H9 (cell line): ENCODE data around the gene CCDC170. TPM values are rescaled to one million over a fixed set of nuclear protein-coding genes. Genes with fewer than 3 reads are reported as not detected.

Experiments
- DNase-seq: peaks from one replicate; pipeline ENCODE4 v3.0.0-alpha.2; 2017
- H2AFZ ChIP-seq: one replicate; pipeline ENCODE4 v1.6.1; 2013; ENCODE audit warnings: mild to moderate bottlenecking, low read length, control low read depth, moderate library complexity
- H2AK5ac ChIP-seq: 2 replicates; pipeline ENCODE4 v1.6.1; 2013; ENCODE audit warnings: low read length, control low read depth, mixed read lengths; ENCODE audit not compliant: insufficient read length
- H2BK120ac ChIP-seq: one replicate; pipeline ENCODE4 v1.6.1; 2013; ENCODE audit warnings: low read depth, mild to moderate bottlenecking, low read length, control low read depth, inconsistent platforms; ENCODE audit not compliant: poor library complexity, severe bottlenecking
- H2BK12ac ChIP-seq: 2 replicates; pipeline ENCODE4 v1.6.1; 2013; ENCODE audit warnings: low read length, control low read depth, mixed read lengths, low read depth; ENCODE audit not compliant: insufficient read length
- H2BK15ac ChIP-seq: 2 replicates; pipeline ENCODE4 v1.6.1; 2013; ENCODE audit warnings: low read depth, low read length, control low read depth
- H2BK20ac ChIP-seq: one replicate; pipeline ENCODE4 v1.6.1; 2013; ENCODE audit warnings: low read depth, mild to moderate bottlenecking, low read length, control low read depth, inconsistent platforms; ENCODE audit not compliant: poor library complexity, severe bottlenecking
- H2BK5ac ChIP-seq: 2 replicates; pipeline ENCODE4 v1.6.1; 2013; ENCODE audit warnings: low read length, control low read depth, mixed read lengths; ENCODE audit not compliant: insufficient read length
- H3K14ac ChIP-seq: 2 replicates; pipeline ENCODE4 v1.6.1; 2013; ENCODE audit warnings: low read length, control low read depth; ENCODE audit not compliant: insufficient read depth
- H3K18ac ChIP-seq: 2 replicates; pipeline ENCODE4 v1.6.1; 2013; ENCODE audit warnings: low read depth, mild to moderate bottlenecking, mixed read lengths, low read length, control low read depth; ENCODE audit not compliant: insufficient read length
- H3K23ac ChIP-seq: 2 replicates; pipeline ENCODE4 v1.6.1; 2013; ENCODE audit warnings: low read length, control low read depth, mixed read lengths, low read depth; ENCODE audit not compliant: insufficient read length
- H3K23me2 ChIP-seq: 2 replicates; pipeline ENCODE4 v1.6.1; 2013; ENCODE audit warnings: low read depth, mild to moderate bottlenecking, mixed read lengths, low read length, control low read depth; ENCODE audit not compliant: insufficient read length, poor library complexity, severe bottlenecking
- H3K27ac ChIP-seq: 2 replicates; pipeline ENCODE4 v1.5.1; 2013; ENCODE audit warnings: low read length, control low read depth, mixed read lengths, low read depth; ENCODE audit not compliant: insufficient read length
- H3K27me3 ChIP-seq: 2 replicates; pipeline ENCODE4 v1.6.1; 2013; ENCODE audit warnings: low read length, control low read depth, inconsistent platforms; ENCODE audit not compliant: insufficient read depth
- H3K4ac ChIP-seq: 2 replicates; pipeline ENCODE4 v1.6.1; 2013; ENCODE audit warnings: low read depth, mild to moderate bottlenecking, control low read depth, inconsistent platforms, low read length, moderate library complexity
- H3K4me1 ChIP-seq: 2 replicates; pipeline ENCODE4 v1.6.1; 2013; ENCODE audit warnings: low read length, control low read depth, inconsistent platforms; ENCODE audit not compliant: insufficient read depth
- H3K4me2 ChIP-seq: 2 replicates; pipeline ENCODE4 v1.6.1; 2013; ENCODE audit warnings: low read length, control low read depth, mixed read lengths; ENCODE audit not compliant: insufficient read length, insufficient read depth
- H3K56ac ChIP-seq: 2 replicates; pipeline ENCODE4 v1.6.1; 2013; ENCODE audit warnings: low read depth, mild to moderate bottlenecking, mixed read lengths, low read length, control low read depth; ENCODE audit not compliant: insufficient read length
- H3K79me1 ChIP-seq: 2 replicates; pipeline ENCODE4 v1.6.1; 2013; ENCODE audit warnings: low read depth, mild to moderate bottlenecking, moderate library complexity, low read length, control low read depth, inconsistent platforms; ENCODE audit not compliant: insufficient read depth, poor library complexity, severe bottlenecking
- H3K79me2 ChIP-seq: 2 replicates; pipeline ENCODE4 v1.6.1; 2013; ENCODE audit warnings: low read length, control low read depth, inconsistent platforms; ENCODE audit not compliant: insufficient read depth
- H3K9ac ChIP-seq: 2 replicates; pipeline ENCODE4 v1.6.1; 2013; ENCODE audit warnings: low read length, control low read depth, mixed read lengths; ENCODE audit not compliant: insufficient read length; ENCODE audit errors: extremely low read depth
- H3K9me3 ChIP-seq: one replicate; pipeline ENCODE4 v1.6.1; 2013; ENCODE audit warnings: low read depth, low read length, inconsistent platforms; ENCODE audit not compliant: control insufficient read depth
- H3T11ph ChIP-seq: one replicate; pipeline ENCODE4 v1.6.1; 2013; ENCODE audit warnings: mild to moderate bottlenecking, low read length, control low read depth, inconsistent platforms
- H4K20me1 ChIP-seq: one replicate; pipeline ENCODE4 v1.6.1; 2013; ENCODE audit not compliant: control insufficient read depth, insufficient read length, insufficient read depth
- H4K5ac ChIP-seq: 2 replicates; pipeline ENCODE4 v1.6.1; 2013; ENCODE audit warnings: low read depth, mild to moderate bottlenecking, mixed read lengths, low read length, control low read depth; ENCODE audit not compliant: insufficient read length
- H4K8ac ChIP-seq: replicated peaks from 2 replicates; pipeline ENCODE4 v1.6.1; 2013; ENCODE audit warnings: low read length, control low read depth, mixed read lengths, low read depth; ENCODE audit not compliant: insufficient read length
- H4K91ac ChIP-seq: 2 replicates; pipeline ENCODE4 v1.6.1; 2013; ENCODE audit warnings: low read depth, mild to moderate bottlenecking, moderate library complexity, mixed read lengths, low read length, control low read depth; ENCODE audit not compliant: insufficient read length
- H3K27ac Mint-ChIP-seq, 3 experiments: 2 replicates in 2 of 3; 3 replicates in 1 of 3; pipeline ENCODE4 v1.8.0; 2020 to 2021; ENCODE audit warnings: mixed read lengths in 3 of 3, mild to moderate bottlenecking in 1 of 3, moderate library complexity in 1 of 3
- H3K27me3 Mint-ChIP-seq: 2 replicates; pipeline ENCODE4 v1.8.0; 2021; ENCODE audit warnings: low read depth, mild to moderate bottlenecking, moderate library complexity, mixed read lengths
- H3K36me3 Mint-ChIP-seq, 3 experiments: 2 replicates in 2 of 3; 3 replicates in 1 of 3; pipeline ENCODE4 v1.8.0; 2020 to 2021; ENCODE audit warnings: low read depth in 3 of 3, mixed read lengths in 3 of 3; ENCODE audit not compliant: insufficient read depth in 1 of 3
- H3K4me1 Mint-ChIP-seq, 2 experiments: 2 replicates each; pipeline ENCODE4 v1.8.0; 2020; ENCODE audit warnings: mixed read lengths in 2 of 2
- H3K4me3 Mint-ChIP-seq, 2 experiments: 2 replicates in 1 of 2; 3 replicates in 1 of 2; pipeline ENCODE4 v1.8.0; 2020 to 2021; ENCODE audit warnings: mild to moderate bottlenecking in 2 of 2, mixed read lengths in 2 of 2, moderate library complexity in 1 of 2
- H3K9me3 Mint-ChIP-seq, 2 experiments: 2 replicates in 1 of 2; 3 replicates in 1 of 2; pipeline ENCODE4 v1.8.0; 2020; ENCODE audit warnings: mild to moderate bottlenecking in 2 of 2, mixed read lengths in 2 of 2, moderate library complexity in 1 of 2
- CTCF ChIP-seq: fragments of 200-600 bp; sonication (generic); conservative IDR thresholded peaks from 3 replicates; pipeline ENCODE4 v1.8.0; 2021; ENCODE audit warnings: antibody characterized with exemption, mild to moderate bottlenecking
- WGBS: extraction: QIAGEN DNeasy Blood & Tissue Kit; methylation state at CpG from one replicate; pipeline ENCODE4 v1.1.7; 2013; ENCODE audit warnings: missing lambda C conversion rate, low lambda C conversion rate, mixed read lengths; ENCODE audit not compliant: insufficient read length; ENCODE audit errors: extremely low coverage; 5-methylcytosine and 5-hydroxymethylcytosine counted together
- total RNA-seq: library from RNA; stranded (reverse); gene quantifications from 2 replicates; pipeline ENCODE4 v1.2.1, GENCODE V29; 2021

Gene CCDC170
- total RNA-seq, 1 experiment from 2014 or later: 0.07 TPM

- Histone ChIP-seq H3K4me1 (no peaks in the 10 kb centered on the region), H2BK120ac (no peak overlapping the region), H3K56ac (no peak overlapping the region), H2BK20ac (no peak overlapping the region), H3K23me2 (peaks cover 12% of the 10 kb centered on the region), H3K18ac (no peak overlapping the region), H3K14ac (no peak overlapping the region), H3K23ac (no peak overlapping the region), H2BK5ac (no peak overlapping the region), H2AK5ac (no peak overlapping the region), H3K9me3 (no peaks in the 10 kb centered on the region), H3K79me1 (no peaks in the 10 kb centered on the region), H2BK15ac (no peak overlapping the region), H3K9ac (no peak overlapping the region), H2BK12ac (no peak overlapping the region), H2AFZ (no peak overlapping the region), H4K8ac (no peak overlapping the region), H4K91ac (no peak overlapping the region), H3K4ac (no peak overlapping the region), H3K4me2 (no peak overlapping the region), H3K27ac (no peak overlapping the region), H4K5ac (no peak overlapping the region), H4K20me1 (no peaks in the 10 kb centered on the region), H3K27me3 (peaks cover 8% of the 10 kb centered on the region; the same call in 1 of the 2 replicates), H3T11ph (no peak overlapping the region), H3K79me2 (no peaks in the 10 kb centered on the region)
- Mint-ChIP-seq H3K27ac (no peak overlapping the region; a peak in 1 of 7 replicates), H3K4me1 (peaks cover 12 to 20% of the 10 kb centered on the region in 2 experiments), H3K9me3 (no peaks in the 10 kb centered on the region), H3K4me3 (no peak overlapping the region; a peak in 1 of 5 replicates), H3K27me3 (peaks cover 33% of the 10 kb centered on the region), H3K36me3 (no peaks in the 10 kb centered on the region)
- no CpG with 5 or more reads among the region's 1 CpG for WGBS
- DNase-seq: no peak
- TF ChIP-seq CTCF: no peak
Measured at GRCh38 chr6:151498327-151498726, 4.5 kb downstream of the CCDC170 start.
